Activated CD4-positive, alpha-beta memory T cell treated with anti-CD3 and anti-CD28 coated beads, Interleukin-2, amount 10 ng/mL, durations not matched to agents 7 days and 5 days (primary cell): Measurements from ENCODE around the gene TMPRSS4. TPM values are rescaled to one million over a fixed set of nuclear protein-coding genes. Genes with fewer than 3 reads are reported as not detected.

Source experiments
- CTCF ChIA-PET: fragments of 350-600 bp; sonication (Branson Sonifier 250); formaldehyde crosslinking; loops from one replicate; lab custom pipeline; 2021; ENCODE audit warnings: antibody characterized with exemption, inconsistent platforms; lab: Charles Lee
- POLR2A ChIA-PET: fragments of 350-600 bp; sonication (Branson Sonifier 250); formaldehyde crosslinking; loops from one replicate; lab custom pipeline; 2021; ENCODE audit warnings: antibody characterized with exemption; lab: Charles Lee
- DNase-seq: peaks from one replicate; pipeline ENCODE4 v3.0.0-alpha.2; 2020
- H3K27ac Mint-ChIP-seq: one replicate; pipeline ENCODE4 v1.8.0; 2021; ENCODE audit warnings: mild to moderate bottlenecking, mixed read lengths
- H3K27me3 Mint-ChIP-seq: one replicate; pipeline ENCODE4 v1.8.0; 2021; ENCODE audit warnings: mixed read lengths
- H3K36me3 Mint-ChIP-seq: one replicate; pipeline ENCODE4 v1.8.0; 2021; ENCODE audit warnings: low read depth, mixed read lengths
- H3K4me1 Mint-ChIP-seq: one replicate; pipeline ENCODE4 v1.8.0; 2021; ENCODE audit warnings: mixed read lengths
- H3K4me3 Mint-ChIP-seq: one replicate; pipeline ENCODE4 v1.8.0; 2021; ENCODE audit warnings: mild to moderate bottlenecking, mixed read lengths
- H3K9me3 Mint-ChIP-seq: one replicate; pipeline ENCODE4 v1.8.0; 2021; ENCODE audit warnings: mixed read lengths
- total RNA-seq, 2 experiments: library from RNA; stranded (reverse); gene quantifications; one replicate each; pipeline ENCODE4 v1.2.3, GENCODE V29; 2021

Gene TMPRSS4
- total RNA-seq, 2 experiments from 2014 or later = 0.05 TPM; not detected in 1

GRCh38 chr11:118049771-118050170 lies 27.1 kb upstream of the TMPRSS4 start:
- DNase-seq = no peak
- POLR2A ChIA-PET = interaction anchor here (0.8 to 13.8 kb wide), 6 partner anchors 15 to 99 kb away, joined by 3 to 681 read pairs (median 90); partner anchors contain the start of gene IL10RA
- Mint-ChIP-seq H3K9me3 (no peaks in the 10 kb centered on the region), H3K27ac (peak overlapping the region; percentile 95), H3K4me1 (peaks cover 83% of the 10 kb centered on the region), H3K4me3 (no peak overlapping the region), H3K36me3 (no peaks in the 10 kb centered on the region), H3K27me3 (no peaks in the 10 kb centered on the region)
- CTCF ChIA-PET = interaction anchor here (2.2 to 5.9 kb wide), 4 partner anchors 48 to 99 kb away, joined by 9 to 192 read pairs (median 68); partner anchors contain the start of gene IL10RA

- H3K27me3 Mint-ChIP-seq = no peaks in the 10 kb centered on the region
- H3K9me3 Mint-ChIP-seq = no peaks in the 10 kb centered on the region
- H3K4me1 Mint-ChIP-seq = peaks cover 77% of the 10 kb centered on the region
- no peak overlapping the region for H3K4me3 Mint-ChIP-seq
- CTCF ChIA-PET = interaction anchor here (0.7 to 9.8 kb wide), 7 partner anchors 10 to 242 kb away, joined by 3 to 333 read pairs (median 96); partner anchors contain the start of gene IL10RA
- peak overlapping the region; percentile 95 for H3K27ac Mint-ChIP-seq
- DNase-seq = peak; percentile 13
- H3K36me3 Mint-ChIP-seq = no peaks in the 10 kb centered on the region
- POLR2A ChIA-PET = interaction anchor here (0.8 to 7.2 kb wide), 8 partner anchors 9 to 222 kb away, joined by 3 to 681 read pairs (median 8); partner anchors contain the start of gene IL10RA
Observed at GRCh38 chr11:118050208-118050891, 26.5 kb upstream of the TMPRSS4 start.

DNA sequence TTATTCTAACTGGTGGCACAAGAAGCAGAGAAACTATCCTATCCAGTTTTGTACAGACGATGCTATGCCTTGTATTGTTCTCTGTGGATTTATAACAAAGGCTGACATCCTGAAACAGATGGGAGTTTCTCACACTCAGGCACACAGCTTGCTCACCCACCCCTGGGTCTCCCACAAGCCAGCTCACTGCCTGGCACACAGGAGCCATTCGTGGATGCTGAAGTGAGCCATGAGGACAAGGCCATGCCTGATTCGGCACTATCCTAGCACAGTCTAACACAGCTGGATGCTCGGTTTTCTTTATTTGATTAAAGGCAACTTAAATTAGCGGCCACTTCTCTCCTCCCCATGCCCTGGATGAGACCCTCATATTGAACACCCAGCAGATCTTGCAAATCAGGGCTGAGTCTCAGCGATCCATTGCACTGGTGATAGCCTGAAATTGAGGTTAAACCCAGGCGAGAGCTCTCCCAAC lies 25.7 kb upstream of the TMPRSS4 start:
- H3K4me3 Mint-ChIP-seq = peak overlapping the region; percentile 45
- H3K27ac Mint-ChIP-seq = peak overlapping the region; percentile 95
- ChIA-PET CTCF (interaction anchor here (0.6 to 9.8 kb wide), 12 partner anchors 11 to 243 kb away, joined by 3 to 333 read pairs (median 56); partner anchors contain the start of genes FXYD2 and IL10RA), POLR2A (interaction anchor here (0.6 to 7.2 kb wide), 12 partner anchors 10 to 223 kb away, joined by 3 to 681 read pairs (median 6); partner anchors contain the start of gene IL10RA)
- H3K36me3 Mint-ChIP-seq = no peaks in the 10 kb centered on the region
- H3K27me3 Mint-ChIP-seq = no peaks in the 10 kb centered on the region
- H3K4me1 Mint-ChIP-seq = peaks cover 69% of the 10 kb centered on the region
- no peaks in the 10 kb centered on the region for H3K9me3 Mint-ChIP-seq
- peak; percentile 25 for DNase-seq

GRCh38 chr11:118051611-118052461 lies 25.0 kb upstream of the TMPRSS4 start:
- H3K27ac Mint-ChIP-seq = peak overlapping the region; percentile 95
- peak; percentile 81 for DNase-seq
- H3K36me3 Mint-ChIP-seq = no peaks in the 10 kb centered on the region
- H3K9me3 Mint-ChIP-seq = no peaks in the 10 kb centered on the region
- peaks cover 4% of the 10 kb centered on the region for H3K27me3 Mint-ChIP-seq
- POLR2A ChIA-PET = interaction anchor here (0.6 to 7.2 kb wide), 20 partner anchors 11 to 626 kb away, joined by 3 to 681 read pairs (median 6); partner anchors contain the start of gene IL10RA
- CTCF ChIA-PET = interaction anchor here (0.6 to 9.8 kb wide), 21 partner anchors 21 to 243 kb away, joined by 3 to 333 read pairs (median 14); partner anchors contain the start of genes FXYD2 and IL10RA
- peaks cover 62% of the 10 kb centered on the region for H3K4me1 Mint-ChIP-seq
- peak overlapping the region; percentile 45 for H3K4me3 Mint-ChIP-seq

DNA sequence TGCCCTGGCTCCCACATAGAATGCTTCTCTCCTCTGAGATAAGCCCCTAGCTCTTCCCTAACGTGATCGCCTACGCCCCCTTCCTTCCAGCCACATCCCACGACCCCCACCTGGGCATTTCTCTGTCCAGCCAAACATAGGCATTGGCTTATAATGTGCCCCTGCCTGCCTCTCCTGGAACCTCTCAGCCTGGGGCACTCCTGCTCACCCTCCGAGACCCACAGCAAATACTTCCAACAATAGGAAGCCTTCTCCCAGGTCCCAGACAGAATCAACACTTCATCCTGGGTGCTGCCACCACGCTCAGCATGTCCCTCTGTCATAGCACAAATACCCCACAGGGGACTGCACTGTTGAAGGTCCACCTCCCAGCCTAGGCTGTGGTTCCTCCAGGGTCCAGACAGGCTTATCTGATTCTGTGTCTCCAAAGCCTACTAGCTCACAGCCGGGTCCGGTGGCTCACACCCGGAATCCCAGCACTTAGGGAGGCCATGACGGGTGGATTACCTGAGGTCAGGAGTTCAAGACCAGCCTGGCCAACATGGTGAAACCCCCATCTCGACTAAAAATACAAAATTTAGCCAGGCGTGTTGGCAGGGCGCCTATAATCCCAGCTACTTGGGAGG lies 24.2 kb upstream of the TMPRSS4 start:
- no peak for DNase-seq
- H3K27ac Mint-ChIP-seq = peak overlapping the region; percentile 95
- H3K27me3 Mint-ChIP-seq = peaks cover 13% of the 10 kb centered on the region
- peaks cover 54% of the 10 kb centered on the region for H3K4me1 Mint-ChIP-seq
- no peaks in the 10 kb centered on the region for H3K36me3 Mint-ChIP-seq
- ChIA-PET POLR2A (interaction anchor here (0.7 to 7.2 kb wide), 22 partner anchors 9 to 627 kb away, joined by 3 to 681 read pairs (median 4); partner anchors contain the start of gene IL10RA), CTCF (interaction anchor here (0.6 to 9.8 kb wide), 51 partner anchors 10 to 629 kb away, joined by 3 to 333 read pairs (median 5); partner anchors contain the start of genes FXYD2, IL10RA and TMPRSS13)
- no peak overlapping the region for H3K4me3 Mint-ChIP-seq
- H3K9me3 Mint-ChIP-seq = no peaks in the 10 kb centered on the region

DNA sequence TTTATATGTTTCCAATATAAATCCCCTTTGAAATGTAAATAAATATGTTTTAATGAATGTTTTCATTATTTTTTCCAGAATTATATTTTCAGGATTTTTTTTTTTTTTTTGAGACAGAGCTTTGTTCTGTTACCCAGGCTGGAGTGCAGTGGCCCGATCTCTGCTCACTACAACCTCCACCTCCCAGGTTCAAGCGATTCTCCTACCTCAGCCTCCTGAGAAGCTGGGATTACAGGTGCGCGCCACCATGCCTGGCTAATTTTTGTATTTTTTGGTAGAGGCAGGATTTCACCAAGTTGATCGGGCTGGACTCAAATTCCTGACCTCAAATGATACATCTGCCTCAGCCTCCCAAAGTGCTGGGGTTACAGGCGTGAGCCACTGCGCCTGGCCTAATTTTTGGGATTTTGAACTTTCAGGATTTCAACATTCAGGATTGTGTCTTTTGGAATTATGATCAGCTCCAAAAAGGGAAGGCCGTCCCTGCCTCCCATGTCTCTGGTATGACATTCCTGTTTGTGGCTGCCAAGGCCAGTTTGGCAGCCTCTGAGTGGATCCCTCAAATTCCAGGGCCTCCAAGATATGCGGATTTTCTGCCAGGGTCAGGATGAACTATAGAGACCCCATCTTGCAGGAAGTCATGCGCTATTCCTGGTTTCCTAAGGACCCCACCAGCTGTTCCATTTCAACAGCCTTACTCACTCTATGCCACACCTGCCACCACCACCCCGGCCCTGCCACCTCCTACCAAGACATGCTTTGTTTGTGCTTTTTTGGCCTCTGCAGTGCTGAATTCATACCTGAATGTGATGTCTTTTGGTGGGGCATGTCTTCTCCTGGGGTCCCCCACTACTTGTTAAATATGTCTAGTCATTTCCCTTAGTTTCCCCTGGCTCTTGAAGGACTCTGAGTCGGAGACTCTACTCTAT lies 21.9 kb upstream of the TMPRSS4 start:
- peaks cover 16% of the 10 kb centered on the region for H3K27me3 Mint-ChIP-seq
- POLR2A ChIA-PET = interaction anchor here (5.0 to 7.2 kb wide), 2 partner anchors 58 to 102 kb away, joined by 122 to 681 read pairs; partner anchors contain the start of gene IL10RA
- H3K4me1 Mint-ChIP-seq = peaks cover 37% of the 10 kb centered on the region
- DNase-seq = no peak
- H3K9me3 Mint-ChIP-seq = no peaks in the 10 kb centered on the region
- no peak overlapping the region for H3K4me3 Mint-ChIP-seq
- CTCF ChIA-PET = interaction anchor here (0.6 to 9.8 kb wide), 14 partner anchors 57 to 448 kb away, joined by 3 to 333 read pairs (median 24); partner anchors contain the start of genes FXYD2 and IL10RA
- H3K27ac Mint-ChIP-seq = no peak overlapping the region
- no peaks in the 10 kb centered on the region for H3K36me3 Mint-ChIP-seq

GRCh38 chr11:118055966-118056365 lies 20.9 kb upstream of the TMPRSS4 start:
- no peaks in the 10 kb centered on the region for H3K9me3 Mint-ChIP-seq
- POLR2A ChIA-PET = interaction anchor here (7.2 kb wide), 1 partner anchor 59 kb away, joined by 681 read pairs; the partner anchor contains the start of gene IL10RA
- no peaks in the 10 kb centered on the region for H3K36me3 Mint-ChIP-seq
- CTCF ChIA-PET = interaction anchor here (1.0 to 9.8 kb wide), 6 partner anchors 67 to 247 kb away, joined by 3 to 333 read pairs (median 88); no protein-coding TSS in a partner anchor
- peaks cover 27% of the 10 kb centered on the region for H3K4me1 Mint-ChIP-seq
- DNase-seq = no peak
- no peak overlapping the region for H3K4me3 Mint-ChIP-seq
- H3K27ac Mint-ChIP-seq = no peak overlapping the region
- H3K27me3 Mint-ChIP-seq = peaks cover 16% of the 10 kb centered on the region

GRCh38 chr11:118056806-118057205 lies 20.1 kb upstream of the TMPRSS4 start:
- CTCF ChIA-PET = interaction anchor here (6.0 to 9.8 kb wide), 2 partner anchors 107 to 212 kb away, joined by 103 to 333 read pairs; no protein-coding TSS in a partner anchor
- POLR2A ChIA-PET = interaction anchor here (7.2 kb wide), 1 partner anchor 60 kb away, joined by 681 read pairs; the partner anchor contains the start of gene IL10RA

DNA sequence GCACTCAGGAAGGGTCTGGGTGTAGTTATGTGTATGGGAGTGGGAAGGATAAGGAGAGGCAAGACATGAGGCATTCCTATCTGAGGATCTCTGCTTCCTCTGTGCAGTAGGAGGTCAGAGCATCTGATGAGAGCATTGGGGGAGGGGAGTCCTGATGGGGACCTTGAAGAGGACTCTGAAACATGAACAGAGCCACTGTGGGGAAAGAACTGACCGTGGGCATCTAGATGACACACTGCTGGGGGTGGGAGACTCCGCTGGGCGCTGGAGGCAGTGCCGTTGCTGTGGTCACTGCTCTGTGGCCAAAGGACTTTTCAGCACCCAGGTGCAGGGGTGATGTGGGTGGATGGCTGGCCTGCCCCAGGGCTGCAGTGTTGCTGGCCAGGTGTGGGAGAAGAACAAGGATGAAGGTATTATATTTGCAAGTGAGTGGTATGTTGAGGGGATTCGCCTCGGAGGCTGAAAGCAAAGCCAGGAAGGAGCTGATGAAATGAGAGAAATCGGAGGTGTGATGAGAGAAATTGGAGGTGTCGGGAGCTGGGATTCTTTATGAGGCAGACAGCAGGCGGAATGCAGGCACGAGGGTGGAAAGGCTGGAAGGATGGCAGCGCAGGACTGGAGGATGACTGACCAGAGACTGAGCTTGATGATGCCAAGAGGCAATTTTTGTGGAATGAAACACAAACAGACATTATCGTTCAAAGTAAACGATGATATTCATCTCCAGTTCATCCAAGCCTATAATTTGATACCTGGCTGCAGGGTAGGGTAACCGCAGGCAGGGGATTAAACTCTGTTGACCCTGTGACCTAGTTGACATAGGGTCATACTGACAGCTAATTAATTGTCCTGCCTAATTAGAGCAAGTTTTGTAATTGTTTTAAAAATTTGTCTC lies 19.4 kb upstream of the TMPRSS4 start:
- no peaks in the 10 kb centered on the region for H3K9me3 Mint-ChIP-seq
- H3K4me3 Mint-ChIP-seq = no peak overlapping the region
- ChIA-PET POLR2A (no interaction called here), CTCF (interaction anchor here (9.8 kb wide), 1 partner anchor 108 kb away, joined by 333 read pairs; no protein-coding TSS in a partner anchor)
- no peak overlapping the region for H3K27ac Mint-ChIP-seq
- H3K4me1 Mint-ChIP-seq = peaks cover 12% of the 10 kb centered on the region
- no peak for DNase-seq
- no peaks in the 10 kb centered on the region for H3K36me3 Mint-ChIP-seq
- H3K27me3 Mint-ChIP-seq = peaks cover 17% of the 10 kb centered on the region

More at GRCh38 chr11:118056806-118057205, 20.1 kb upstream of the TMPRSS4 start:
- Mint-ChIP-seq H3K9me3 (no peaks in the 10 kb centered on the region), H3K4me1 (peaks cover 19% of the 10 kb centered on the region), H3K27me3 (peaks cover 16% of the 10 kb centered on the region), H3K36me3 (no peaks in the 10 kb centered on the region), H3K4me3 (no peak overlapping the region), H3K27ac (no peak overlapping the region)
- no peak for DNase-seq
